Measurements from ENCODE around the gene ACSF3. TPM values are rescaled to one million over a fixed set of nuclear protein-coding genes. Genes with fewer than 3 reads are reported as not detected.

ACSF3 gene
- total RNA-seq = 35.7 to 41.5 TPM (median 37.7 TPM) in 3 replicates

- Mint-ChIP-seq H3K4me3 (peak within 1 kb of the TSS; percentile 84), H3K27ac (peak within 1 kb of the TSS; percentile 62), H3K36me3 (no peaks in the 10 kb centered on the region), H3K9me3 (no peaks in the 10 kb centered on the region), H3K4me1 (peaks cover 32% of the 10 kb centered on the region), H3K27me3 (ENCODE audit: low read depth) (peaks cover 39% of the 10 kb centered on the region)
- no peak for DNase-seq (ENCODE audit: low spot score in 2 of 2, unreplicated experiment in 2 of 2)
- TF ChIP-seq, protein P1, sequence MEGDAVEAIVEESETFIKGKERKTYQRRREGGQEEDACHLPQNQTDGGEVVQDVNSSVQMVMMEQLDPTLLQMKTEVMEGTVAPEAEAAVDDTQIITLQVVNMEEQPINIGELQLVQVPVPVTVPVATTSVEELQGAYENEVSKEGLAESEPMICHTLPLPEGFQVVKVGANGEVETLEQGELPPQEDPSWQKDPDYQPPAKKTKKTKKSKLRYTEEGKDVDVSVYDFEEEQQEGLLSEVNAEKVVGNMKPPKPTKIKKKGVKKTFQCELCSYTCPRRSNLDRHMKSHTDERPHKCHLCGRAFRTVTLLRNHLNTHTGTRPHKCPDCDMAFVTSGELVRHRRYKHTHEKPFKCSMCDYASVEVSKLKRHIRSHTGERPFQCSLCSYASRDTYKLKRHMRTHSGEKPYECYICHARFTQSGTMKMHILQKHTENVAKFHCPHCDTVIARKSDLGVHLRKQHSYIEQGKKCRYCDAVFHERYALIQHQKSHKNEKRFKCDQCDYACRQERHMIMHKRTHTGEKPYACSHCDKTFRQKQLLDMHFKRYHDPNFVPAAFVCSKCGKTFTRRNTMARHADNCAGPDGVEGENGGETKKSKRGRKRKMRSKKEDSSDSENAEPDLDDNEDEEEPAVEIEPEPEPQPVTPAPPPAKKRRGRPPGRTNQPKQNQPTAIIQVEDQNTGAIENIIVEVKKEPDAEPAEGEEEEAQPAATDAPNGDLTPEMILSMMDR (IDR thresholded peaks at IDR 0.05; ENCODE audit: unreplicated experiment) = no peak
Measured at GRCh38 chr16:89093602-89094251, at the start of gene ACSF3. Gene ACSF3 (plus strand): TSS chr16:89093852. CDS start chr16:89100682, 6,830 bp downstream.

DNA sequence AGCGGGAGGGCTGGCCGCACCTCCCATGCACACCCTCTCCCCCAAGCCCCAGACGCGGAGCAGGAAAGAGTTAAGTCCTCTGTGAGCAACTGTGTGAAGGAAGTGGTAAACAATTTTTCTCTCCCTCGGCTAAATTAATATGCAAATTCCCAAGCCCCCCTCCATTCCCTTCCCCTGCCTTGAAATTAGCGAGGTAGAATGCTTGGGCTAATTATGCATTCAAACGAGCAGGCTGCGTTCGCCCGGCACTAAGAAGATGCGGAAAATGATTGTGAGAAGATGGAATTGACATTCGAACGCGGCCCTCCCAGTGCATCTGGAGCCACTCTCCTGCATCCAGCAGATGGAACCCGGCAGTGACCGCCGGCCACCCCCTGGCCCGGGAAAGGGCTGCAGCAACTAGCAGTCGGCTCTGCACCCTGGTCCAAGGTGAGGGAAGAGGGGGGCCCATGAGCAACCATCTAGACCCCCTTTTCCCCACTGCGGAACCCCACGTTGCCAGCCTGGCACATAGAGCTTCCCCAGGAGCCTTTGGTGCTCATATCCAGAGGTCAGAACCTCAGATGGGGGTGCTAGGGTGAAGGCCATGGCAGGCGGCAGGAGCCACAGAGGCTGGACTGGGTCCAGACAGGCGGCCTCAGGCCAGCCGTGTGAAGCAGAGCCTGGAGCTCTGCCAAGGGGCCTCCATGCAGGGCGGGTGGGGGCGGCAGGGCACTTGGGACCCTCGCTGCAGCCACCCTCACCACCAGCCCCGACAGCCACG is 49.1 kb upstream of the ACSF3 start:
- DNase-seq (ENCODE audit: low spot score in 2 of 2, unreplicated experiment in 2 of 2) = no peak
- TF ChIP-seq, protein P1 (IDR thresholded peaks at IDR 0.05; ENCODE audit: unreplicated experiment) = no peak
- Mint-ChIP-seq H3K27me3 (ENCODE audit: low read depth) (peaks cover 19% of the 10 kb centered on the region), H3K27ac (no peak overlapping the region), H3K9me3 (peaks cover 5% of the 10 kb centered on the region), H3K4me1 (no peaks in the 10 kb centered on the region), H3K4me3 (no peak overlapping the region), H3K36me3 (no peaks in the 10 kb centered on the region)

DNA sequence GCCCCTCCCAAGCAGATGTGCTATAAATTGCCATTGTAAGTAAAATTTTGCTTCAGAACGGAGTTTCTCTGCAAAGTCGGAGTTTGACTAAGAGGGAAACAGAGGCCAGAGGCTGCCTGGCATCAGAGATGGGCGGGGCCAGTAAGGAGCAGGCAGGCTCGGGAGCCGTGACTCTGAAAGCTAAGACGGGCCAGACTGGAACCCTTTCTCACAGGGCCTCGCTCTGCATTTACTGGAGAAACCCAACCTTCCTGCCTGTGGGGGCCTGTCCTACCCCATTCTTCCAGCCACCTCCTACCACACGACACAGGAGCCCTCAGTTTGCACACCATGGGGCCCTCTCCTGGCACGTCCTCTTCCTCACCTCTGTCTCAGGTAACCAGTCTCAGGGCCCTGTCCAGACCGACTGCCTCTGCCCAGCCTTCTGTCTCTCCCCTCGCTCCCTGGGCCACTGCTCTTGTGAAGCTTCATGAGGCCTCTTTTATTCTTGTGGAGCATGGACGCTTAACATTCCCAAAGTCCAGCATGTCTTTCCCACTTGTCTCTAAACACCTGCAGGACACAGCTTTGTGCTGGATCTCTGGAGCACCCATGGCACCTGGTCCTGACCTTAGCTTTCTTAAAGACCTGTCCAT is 48.4 kb upstream of the ACSF3 start:
- H3K9me3 Mint-ChIP-seq = peaks cover 5% of the 10 kb centered on the region
- no peaks in the 10 kb centered on the region for H3K4me1 Mint-ChIP-seq
- TF ChIP-seq, protein P1 (IDR thresholded peaks at IDR 0.05; ENCODE audit: unreplicated experiment) = no peak
- no peak overlapping the region for H3K27ac Mint-ChIP-seq
- peaks cover 20% of the 10 kb centered on the region for H3K27me3 Mint-ChIP-seq (ENCODE audit: low read depth)
- H3K36me3 Mint-ChIP-seq = no peaks in the 10 kb centered on the region
- DNase-seq (ENCODE audit: low spot score in 2 of 2, unreplicated experiment in 2 of 2) = no peak
- H3K4me3 Mint-ChIP-seq = no peak overlapping the region

DNA sequence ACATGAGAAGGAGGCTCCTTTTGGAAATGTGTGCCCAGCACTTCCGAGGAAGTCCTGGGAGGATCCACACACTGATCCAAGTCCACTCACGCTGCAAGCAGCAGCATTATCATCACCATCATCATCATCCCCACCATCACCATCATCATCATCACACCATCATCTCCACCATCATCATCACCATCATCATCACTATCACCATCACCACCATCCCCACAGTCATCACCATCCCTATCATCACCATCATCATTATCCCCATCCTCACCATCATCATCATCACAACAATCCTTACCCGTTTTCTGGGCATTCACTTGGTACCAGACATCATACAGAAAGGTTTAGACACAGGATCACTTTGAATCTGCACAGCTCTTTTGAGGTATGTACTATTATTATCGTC is 47.8 kb upstream of the ACSF3 start:
- Mint-ChIP-seq H3K4me1 (no peaks in the 10 kb centered on the region), H3K4me3 (no peak overlapping the region), H3K9me3 (peaks cover 5% of the 10 kb centered on the region), H3K27ac (no peak overlapping the region), H3K27me3 (ENCODE audit: low read depth) (peaks cover 17% of the 10 kb centered on the region), H3K36me3 (no peaks in the 10 kb centered on the region)
- no peak for DNase-seq (ENCODE audit: low spot score in 2 of 2, unreplicated experiment in 2 of 2)
- TF ChIP-seq, protein P1 (IDR thresholded peaks at IDR 0.05; ENCODE audit: unreplicated experiment) = no peak

DNA sequence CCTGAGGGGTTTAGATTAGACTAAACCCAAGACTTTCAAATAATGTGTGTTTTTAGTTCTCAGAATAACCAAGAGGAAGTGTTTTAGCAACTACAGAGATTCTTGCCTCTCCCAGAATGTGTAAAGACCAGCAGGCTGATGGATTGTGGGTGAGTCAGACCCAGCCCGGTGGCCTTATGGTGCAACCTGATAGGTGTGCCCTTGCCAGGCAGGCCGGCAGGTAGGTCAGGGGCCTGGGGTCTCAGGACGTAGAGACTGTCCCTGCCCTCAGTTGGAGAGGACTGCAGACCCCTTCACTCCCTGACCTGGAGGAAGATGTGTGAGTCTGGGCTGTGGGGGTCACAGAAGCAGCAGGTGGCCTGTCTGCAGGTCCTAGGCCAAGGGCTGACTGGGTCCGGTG is 47.2 kb upstream of the ACSF3 start:
- no peak overlapping the region for H3K27ac Mint-ChIP-seq
- H3K4me1 Mint-ChIP-seq = no peaks in the 10 kb centered on the region

More for the DNA sequence above, 47.2 kb upstream of the ACSF3 start:
- DNase-seq (ENCODE audit: low spot score in 2 of 2, unreplicated experiment in 2 of 2) = no peak
- TF ChIP-seq, protein P1 (IDR thresholded peaks at IDR 0.05; ENCODE audit: unreplicated experiment) = no peak
- Mint-ChIP-seq H3K9me3 (peaks cover 5% of the 10 kb centered on the region), H3K36me3 (no peaks in the 10 kb centered on the region), H3K4me3 (no peak overlapping the region), H3K27me3 (ENCODE audit: low read depth) (peaks cover 17% of the 10 kb centered on the region)
